ENCODE measurements around the gene HAGHL.

HAGHL gene

GRCh38 chr16:763369-764183 is 36.7 kb downstream of the HAGHL start:
- no peaks in the 10 kb centered on the region for H3K27me3 ChIP-seq
- TF ChIP-seq Cebpa-rat (IDR thresholded peaks at IDR 0.05): no peak

DNA sequence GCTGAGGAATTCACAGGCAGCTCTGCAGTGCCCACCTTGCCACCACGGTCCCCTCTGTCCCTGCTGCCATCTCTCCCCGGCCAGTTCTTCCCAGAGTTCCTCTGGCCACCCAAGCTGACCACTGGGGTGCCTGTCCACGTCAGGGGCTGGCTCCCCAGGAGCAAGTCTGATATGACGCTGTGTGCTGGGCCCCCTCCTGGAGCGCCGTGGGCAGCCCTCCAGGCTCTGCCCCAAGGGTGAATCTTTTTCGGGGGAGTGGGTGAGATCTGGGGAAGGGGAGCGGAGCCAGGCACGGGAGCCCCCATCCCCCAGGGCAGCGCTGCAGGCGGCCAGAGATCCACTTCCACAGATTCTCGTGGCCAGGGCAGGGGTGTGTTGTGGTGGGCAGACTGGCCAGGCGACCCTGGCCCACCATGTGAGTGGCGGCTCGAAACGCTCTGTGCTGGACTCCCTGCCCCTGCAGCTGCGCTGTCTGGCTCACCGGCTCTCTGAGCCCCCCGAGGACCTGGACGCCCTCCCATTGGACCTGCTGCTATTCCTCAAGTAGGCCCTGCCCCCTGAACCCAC is 37.4 kb downstream of the HAGHL start:
- Histone ChIP-seq H3K4me3 (no peak overlapping the region), H3K9ac (no peak overlapping the region), H3K4me1 (peaks cover 28% of the 10 kb centered on the region), H3K27ac (no peak overlapping the region), H3K36me3 (no peaks in the 10 kb centered on the region), H3K9me3 (no peaks in the 10 kb centered on the region), H3K4me2 (no peak overlapping the region), H4K20me1 (no peaks in the 10 kb centered on the region), H3K27me3 (no peaks in the 10 kb centered on the region)
- TF ChIP-seq Cebpa-rat (IDR thresholded peaks at IDR 0.05): no peak

More at GRCh38 chr16:763369-764183, 36.7 kb downstream of the HAGHL start:
- H3K4me1 ChIP-seq: peaks cover 28% of the 10 kb centered on the region
- H3K9ac ChIP-seq: no peak overlapping the region
- H3K36me3 ChIP-seq: no peaks in the 10 kb centered on the region
- no peak overlapping the region for H3K4me3 ChIP-seq
- H3K27ac ChIP-seq: no peak overlapping the region
- no peak overlapping the region for H3K4me2 ChIP-seq
- no peaks in the 10 kb centered on the region for H4K20me1 ChIP-seq
- no peaks in the 10 kb centered on the region for H3K9me3 ChIP-seq

- Histone ChIP-seq H4K20me1 (no peaks in the 10 kb centered on the region), H3K27me3 (no peaks in the 10 kb centered on the region), H3K36me3 (no peaks in the 10 kb centered on the region), H3K4me1 (peaks cover 28% of the 10 kb centered on the region), H3K9ac (no peak overlapping the region), H3K4me2 (no peak overlapping the region), H3K27ac (no peak overlapping the region), H3K9me3 (no peaks in the 10 kb centered on the region), H3K4me3 (no peak overlapping the region)
- no peak for TF ChIP-seq Cebpa-rat (IDR thresholded peaks at IDR 0.05)
These were observed 38.1 kb downstream of the HAGHL start for GRCh38 chr16:764848-765487.

- no peaks in the 10 kb centered on the region for H4K20me1 ChIP-seq
- H3K9me3 ChIP-seq: no peaks in the 10 kb centered on the region
- no peak overlapping the region for H3K4me3 ChIP-seq
- TF ChIP-seq Cebpa-rat (IDR thresholded peaks at IDR 0.05): no peak
- no peak overlapping the region for H3K4me2 ChIP-seq
- H3K27ac ChIP-seq: no peak overlapping the region
- peaks cover 28% of the 10 kb centered on the region for H3K4me1 ChIP-seq
- no peak overlapping the region for H3K9ac ChIP-seq
- no peaks in the 10 kb centered on the region for H3K27me3 ChIP-seq
- no peaks in the 10 kb centered on the region for H3K36me3 ChIP-seq
These were observed 38.6 kb downstream of the HAGHL start for GRCh38 chr16:765488-765865.

DNA sequence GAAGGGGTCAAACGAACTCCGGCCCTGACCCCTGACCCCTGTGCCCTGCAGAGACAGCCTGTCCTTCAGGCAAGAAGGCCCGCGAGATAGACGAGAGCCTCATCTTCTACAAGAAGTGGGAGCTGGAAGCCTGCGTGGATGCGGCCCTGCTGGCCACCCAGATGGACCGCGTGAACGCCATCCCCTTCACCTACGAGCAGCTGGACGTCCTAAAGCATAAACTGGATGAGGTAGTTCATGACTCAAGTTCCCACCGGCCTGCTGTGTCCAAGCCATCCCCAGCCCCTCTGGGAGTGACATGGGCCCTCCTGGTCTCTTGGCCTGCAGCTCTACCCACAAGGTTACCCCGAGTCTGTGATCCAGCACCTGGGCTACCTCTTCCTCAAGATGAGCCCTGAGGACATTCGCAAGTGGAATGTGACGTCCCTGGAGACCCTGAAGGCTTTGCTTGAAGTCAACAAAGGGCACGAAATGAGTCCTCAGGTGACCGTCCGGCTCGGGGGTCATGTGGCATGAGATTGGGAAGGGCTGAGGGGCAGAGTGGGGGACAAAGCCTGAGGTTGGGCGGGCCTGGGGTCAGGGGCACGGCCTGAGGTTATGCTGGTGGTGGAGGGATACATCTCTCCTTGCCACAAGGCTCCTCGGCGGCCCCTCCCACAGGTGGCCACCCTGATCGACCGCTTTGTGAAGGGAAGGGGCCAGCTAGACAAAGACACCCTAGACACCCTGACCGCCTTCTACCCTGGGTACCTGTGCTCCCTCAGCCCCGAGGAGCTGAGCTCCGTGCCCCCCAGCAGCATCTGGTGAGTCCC is 39.3 kb downstream of the HAGHL start:
- Histone ChIP-seq H4K20me1 (no peaks in the 10 kb centered on the region), H3K4me2 (no peak overlapping the region), H3K4me3 (no peak overlapping the region), H3K9me3 (no peaks in the 10 kb centered on the region), H3K27ac (no peak overlapping the region), H3K27me3 (no peaks in the 10 kb centered on the region), H3K4me1 (peaks cover 20% of the 10 kb centered on the region), H3K9ac (no peak overlapping the region), H3K36me3 (no peaks in the 10 kb centered on the region)
- TF ChIP-seq Cebpa-rat (IDR thresholded peaks at IDR 0.05): no peak

DNA sequence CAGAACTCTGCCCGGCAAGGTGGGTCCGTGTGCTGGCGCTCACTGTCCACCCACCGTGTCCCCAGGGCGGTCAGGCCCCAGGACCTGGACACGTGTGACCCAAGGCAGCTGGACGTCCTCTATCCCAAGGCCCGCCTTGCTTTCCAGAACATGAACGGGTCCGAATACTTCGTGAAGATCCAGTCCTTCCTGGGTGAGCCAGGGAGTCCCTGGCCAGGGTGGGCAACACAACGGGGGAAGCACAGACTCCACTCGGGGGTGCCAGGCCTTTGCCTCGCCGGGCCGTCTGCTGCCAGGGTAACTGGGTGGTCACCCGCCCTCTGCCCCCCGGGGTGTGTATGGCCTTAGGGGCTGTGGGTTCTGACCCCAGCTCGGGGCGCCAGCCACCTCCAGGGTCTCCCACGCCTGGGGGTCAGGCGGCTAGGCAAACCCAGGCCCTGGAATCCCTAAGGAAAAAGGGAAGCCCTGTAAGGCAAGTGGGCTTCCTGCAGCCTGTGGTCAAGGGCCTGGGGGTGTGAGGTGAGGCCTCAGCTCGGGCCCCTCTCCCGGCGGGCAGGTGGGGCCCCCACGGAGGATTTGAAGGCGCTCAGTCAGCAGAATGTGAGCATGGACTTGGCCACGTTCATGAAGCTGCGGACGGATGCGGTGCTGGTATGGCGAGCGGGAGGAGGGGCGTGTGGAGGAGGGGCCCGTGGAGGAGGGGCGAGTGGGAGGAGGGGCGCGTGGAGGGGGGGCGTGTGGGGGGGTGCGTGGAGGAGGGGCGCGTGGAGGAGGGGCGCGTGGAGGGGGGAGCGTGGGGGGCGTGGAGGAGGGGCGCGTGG is 40.1 kb downstream of the HAGHL start:
- H3K9me3 ChIP-seq: no peaks in the 10 kb centered on the region
- no peaks in the 10 kb centered on the region for H3K36me3 ChIP-seq
- peaks cover 12% of the 10 kb centered on the region for H3K4me1 ChIP-seq
- no peak overlapping the region for H3K4me3 ChIP-seq
- H3K27me3 ChIP-seq: no peaks in the 10 kb centered on the region
- H3K27ac ChIP-seq: no peak overlapping the region
- no peak overlapping the region for H3K9ac ChIP-seq
- no peak for TF ChIP-seq Cebpa-rat (IDR thresholded peaks at IDR 0.05)
- no peak overlapping the region for H3K4me2 ChIP-seq
- H4K20me1 ChIP-seq: no peaks in the 10 kb centered on the region

- Histone ChIP-seq H3K27ac (no peak overlapping the region), H3K36me3 (no peaks in the 10 kb centered on the region), H4K20me1 (no peaks in the 10 kb centered on the region), H3K9ac (no peak overlapping the region), H3K4me2 (no peak overlapping the region), H3K4me1 (peaks cover 5% of the 10 kb centered on the region; the same call in 1 of the 2 replicates), H3K9me3 (no peaks in the 10 kb centered on the region), H3K27me3 (no peaks in the 10 kb centered on the region), H3K4me3 (no peak overlapping the region)
- TF ChIP-seq Cebpa-rat (IDR thresholded peaks at IDR 0.05): no peak
These were observed 40.9 kb downstream of the HAGHL start for GRCh38 chr16:767743-768235.

- no peaks in the 10 kb centered on the region for H3K27me3 ChIP-seq
- H3K9me3 ChIP-seq: no peaks in the 10 kb centered on the region
- H3K4me3 ChIP-seq: no peak overlapping the region
- no peaks in the 10 kb centered on the region for H3K36me3 ChIP-seq
- H3K27ac ChIP-seq: no peak overlapping the region
- TF ChIP-seq Cebpa-rat (IDR thresholded peaks at IDR 0.05): no peak
- H3K4me1 ChIP-seq: no peaks in the 10 kb centered on the region
- H3K4me2 ChIP-seq: no peak overlapping the region
- no peak overlapping the region for H3K9ac ChIP-seq
- no peaks in the 10 kb centered on the region for H4K20me1 ChIP-seq
These were observed 41.5 kb downstream of the HAGHL start for GRCh38 chr16:768428-768827.

Measured in BLaER1 (cell line).